HepG2 (cell line): ENCODE data around the gene NAIF1. TPM values are rescaled to one million over a fixed set of nuclear protein-coding genes. Genes with fewer than 3 reads are reported as not detected.
A peak's percentile ranks its signal among the peaks of the same experiment; 100 is the strongest.

ENCODE experiments used
- AGO1 ChIP-seq: fragments of 200-400 bp; formaldehyde crosslinking; IDR thresholded peaks from 2 replicates; pipeline ENCODE4 v1.6.1; 2017; ENCODE audit warnings: mild to moderate bottlenecking, low read depth, low read length, moderate library complexity; ENCODE audit not compliant: poor library complexity, severe bottlenecking
- AGO2 ChIP-seq: fragments of 200-400 bp; formaldehyde crosslinking; optimal IDR thresholded peaks from 2 replicates; pipeline ENCODE3; 2017; ENCODE audit warnings: mild to moderate bottlenecking, low read depth, low read length, moderate library complexity
- ATF3 ChIP-seq: sonication (generic); formaldehyde crosslinking; IDR thresholded peaks from 2 replicates; pipeline ENCODE4 v1.4.0; 2020; ENCODE audit warnings: missing genetic modification reagents
- GZF1 ChIP-seq: sonication (generic); formaldehyde crosslinking; IDR thresholded peaks from 2 replicates; pipeline ENCODE4 v1.5.1; 2020; ENCODE audit warnings: mild to moderate bottlenecking, missing genetic modification reagents
- HIVEP1 ChIP-seq: sonication (generic); formaldehyde crosslinking; IDR thresholded peaks from 2 replicates; pipeline ENCODE4 v1.4.0; 2020; ENCODE audit warnings: mild to moderate bottlenecking, missing genetic modification reagents
- HMG20B ChIP-seq: conservative IDR thresholded peaks from 2 replicates; pipeline ENCODE4 v1.6.1; 2016; ENCODE audit warnings: missing genetic modification reagents, missing compliant biosample characterization
- KDM1A ChIP-seq: IDR thresholded peaks from 2 replicates; pipeline ENCODE4 v1.6.1; 2016; ENCODE audit warnings: missing compliant biosample characterization
- MLLT10 ChIP-seq: sonication (generic); formaldehyde crosslinking; IDR thresholded peaks from 2 replicates; pipeline ENCODE4 v1.4.0; 2020; ENCODE audit warnings: missing genetic modification reagents
- NFKBIZ ChIP-seq: IDR thresholded peaks from 2 replicates; pipeline ENCODE4 v1.6.1; 2018; ENCODE audit warnings: missing genetic modification reagents, missing compliant biosample characterization
- PRMT3 ChIP-seq: sonication (generic); formaldehyde crosslinking; IDR thresholded peaks from 2 replicates; pipeline ENCODE4 v1.8.1; 2022; ENCODE audit warnings: low read depth, mild to moderate bottlenecking, moderate library complexity, missing genetic modification reagents, borderline replicate concordance
- RFXAP ChIP-seq: sonication (generic); formaldehyde crosslinking; IDR thresholded peaks from 2 replicates; pipeline ENCODE4 v1.4.0; 2020; ENCODE audit warnings: missing genetic modification reagents, borderline replicate concordance
- SIX4 ChIP-seq: sonication (generic); formaldehyde crosslinking; IDR thresholded peaks from 2 replicates; pipeline ENCODE4 v1.4.0; 2020; ENCODE audit warnings: missing genetic modification reagents
- SMAD3 ChIP-seq: sonication (generic); formaldehyde crosslinking; IDR thresholded peaks from 2 replicates; pipeline ENCODE4 v1.4.0; 2020; ENCODE audit warnings: missing genetic modification reagents
- SP2 ChIP-seq: sonication (generic); formaldehyde crosslinking; IDR thresholded peaks from 2 replicates; pipeline ENCODE4 v1.5.1; 2020; ENCODE audit warnings: mild to moderate bottlenecking, missing genetic modification reagents
- TBX3 ChIP-seq: fragments of 450-650 bp; IDR thresholded peaks from 2 replicates; pipeline ENCODE4 v1.6.1; 2017; ENCODE audit warnings: antibody characterized with exemption, mild to moderate bottlenecking, inconsistent platforms, borderline replicate concordance
- TRAFD1 ChIP-seq: sonication (generic); formaldehyde crosslinking; IDR thresholded peaks from 2 replicates; pipeline ENCODE4 v1.5.1; 2020; ENCODE audit warnings: missing genetic modification reagents, mild to moderate bottlenecking, borderline replicate concordance
- U2AF1 ChIP-seq: fragments of 200-400 bp; formaldehyde crosslinking; optimal IDR thresholded peaks from 2 replicates; pipeline ENCODE3; 2017; ENCODE audit warnings: mild to moderate bottlenecking, low read depth, low read length
- ZMAT3 ChIP-seq: sonication (generic); formaldehyde crosslinking; conservative IDR thresholded peaks from 2 replicates; pipeline ENCODE4 v1.7.0; 2021; ENCODE audit warnings: missing genetic modification reagents
- ZMAT5 ChIP-seq: sonication (generic); formaldehyde crosslinking; IDR thresholded peaks from 2 replicates; pipeline ENCODE4 v1.5.0; 2020; ENCODE audit warnings: mild to moderate bottlenecking, low read depth, missing genetic modification reagents, borderline replicate concordance
- ZNF253 ChIP-seq: sonication (generic); formaldehyde crosslinking; IDR thresholded peaks from 2 replicates; pipeline ENCODE4 v1.8.0; 2022; ENCODE audit warnings: mild to moderate bottlenecking, missing genetic modification reagents, borderline replicate concordance
- ZNF577 ChIP-seq: sonication (generic); formaldehyde crosslinking; IDR thresholded peaks from 2 replicates; pipeline ENCODE4 v1.4.0; 2020; ENCODE audit warnings: mild to moderate bottlenecking, low read depth, missing genetic modification reagents, borderline replicate concordance
- ZNF784 ChIP-seq: sonication (generic); formaldehyde crosslinking; IDR thresholded peaks from 2 replicates; pipeline ENCODE4 v1.5.1; 2020; ENCODE audit warnings: missing genetic modification reagents, mild to moderate bottlenecking, borderline replicate concordance
- ZNF841 ChIP-seq: sonication (generic); formaldehyde crosslinking; IDR thresholded peaks from 2 replicates; pipeline ENCODE4 v1.8.1; 2023; ENCODE audit warnings: missing genetic modification reagents, borderline replicate concordance
- polyA plus RNA-seq, 8 experiments: library from polyadenylated mRNA; depleted of rRNA in 3 of 8; stranded (reverse) in 7 of 8; unstranded in 1 of 8; fragments of >200 nt; fragmentation: Illumina TruSeq in 4 of 8; extraction: Trizol in 4 of 8; gene quantifications; 2 replicates each; pipeline versions ENCODE4 v1.2.1 to v1.2.3, GENCODE V29; 2011 to 2016; ENCODE audit warnings: low read depth in 4 of 8, missing spikeins in 1 of 8, mixed read lengths in 1 of 8; ENCODE audit not compliant: insufficient read depth in 1 of 8
- total RNA-seq, 5 experiments: library from RNA; depleted of rRNA; stranded (reverse); fragments of >200 nt; fragmentation: Illumina TruSeq; extraction: Trizol; gene quantifications; 2 replicates each; pipeline ENCODE4 v1.2.3, GENCODE V29; 2016; ENCODE audit warnings: low read depth in 1 of 5

Gene NAIF1
- total and polyA plus RNA-seq, 2 of the 13 experiments (the other 11 are each of a cell fraction or from before 2014, with no cell fraction given), result 6.0 to 6.9 TPM

GRCh38 chr9:128067645-128068385 is 695 bp upstream of the NAIF1 start, which contains the start of gene SLC25A25 (continued):
- TF ChIP-seq ZMAT3 (CRISPR knock-in tag), result no peak; the same call in 1 of the 2 replicates
- no peak for TF ChIP-seq ZNF841
- TF ChIP-seq ATF3 (CRISPR knock-in tag), result no peak
- no peak for TF ChIP-seq GZF1 (CRISPR knock-in tag)
- TF ChIP-seq PRMT3, result no peak
- no peak for TF ChIP-seq HMG20B (CRISPR knock-in tag)
- TF ChIP-seq ZMAT5, result no peak
- 0 out of 2 replicates have a peak, but pooled peaks have one; percentile 9 for TF ChIP-seq SMAD3 (CRISPR knock-in tag)
- no peak for TF ChIP-seq ZNF577 (CRISPR knock-in tag)
- no peak for TF ChIP-seq U2AF1
- no peak for TF ChIP-seq KDM1A (CRISPR knock-in tag)
- TF ChIP-seq MLLT10 (CRISPR knock-in tag), result no peak
- no peak for TF ChIP-seq ZNF253 (CRISPR knock-in tag)
- no peak for TF ChIP-seq AGO1
- no peak for TF ChIP-seq HIVEP1 (CRISPR knock-in tag)
- TF ChIP-seq ZNF784 (CRISPR knock-in tag), result 0 out of 2 replicates have a peak, but pooled peaks have one; percentile 15
- TF ChIP-seq RFXAP (CRISPR knock-in tag), result no peak
- TF ChIP-seq TRAFD1, result no peak
- TF ChIP-seq SIX4 (CRISPR knock-in tag), result no peak
- peak; percentile 81 for TF ChIP-seq SP2
- no peak for TF ChIP-seq AGO2
- TF ChIP-seq NFKBIZ (CRISPR knock-in tag), result no peak
- TF ChIP-seq TBX3, result no peak
